Activated B cell treated with CpG ODN at 0.5 μM for 24 hours (primary cell): ENCODE results near the gene G3BP2. TPM values are rescaled to one million over a fixed set of nuclear protein-coding genes. Genes with fewer than 3 reads are reported as not detected.

Experiments used
- ATAC-seq: fragments of 200-7000 bp; cut with Tn5 transposase; one replicate; pipeline ENCODE4 v1.10.0; 2021; ENCODE audit warnings: low read depth, mild to moderate bottlenecking, moderate library complexity
- CTCF ChIA-PET: fragments of 350-600 bp; sonication (Branson Sonifier 250); formaldehyde crosslinking; loops from one replicate; lab custom pipeline; 2021; ENCODE audit warnings: antibody characterized with exemption; lab: Charles Lee
- POLR2A ChIA-PET: fragments of 350-600 bp; sonication (Branson Sonifier 250); formaldehyde crosslinking; loops from one replicate; lab custom pipeline; 2021; ENCODE audit warnings: antibody characterized with exemption; lab: Charles Lee
- DNase-seq: peaks from one replicate; pipeline ENCODE4 v3.0.0; 2022
- H3K27ac Mint-ChIP-seq: one replicate; pipeline ENCODE4 v1.8.0; 2020; ENCODE audit warnings: mixed read lengths
- H3K27me3 Mint-ChIP-seq: one replicate; pipeline ENCODE4 v1.8.0; 2021; ENCODE audit warnings: mixed read lengths
- H3K36me3 Mint-ChIP-seq: one replicate; pipeline ENCODE4 v1.8.0; 2021; ENCODE audit warnings: low read depth, mixed read lengths
- H3K4me1 Mint-ChIP-seq: one replicate; pipeline ENCODE4 v1.8.0; 2021; ENCODE audit warnings: mixed read lengths
- H3K4me3 Mint-ChIP-seq: one replicate; pipeline ENCODE4 v1.8.0; 2020; ENCODE audit warnings: mild to moderate bottlenecking, mixed read lengths
- H3K9me3 Mint-ChIP-seq: one replicate; pipeline ENCODE4 v1.8.0; 2020; ENCODE audit warnings: mixed read lengths
- CTCF ChIP-seq: fragments of 200-600 bp; IDR thresholded peaks from one replicate; pipeline ENCODE4 v1.8.0; 2022; ENCODE audit warnings: antibody characterized with exemption, mild to moderate bottlenecking
- intact Hi-C: fragments of 100-400 bp; cut with micrococcal nuclease; formaldehyde crosslinking; loops from one replicate; pipeline ENCODE4 v1.15.1; 2024
- total RNA-seq: library from RNA; stranded (reverse); gene quantifications from 2 replicates; pipeline ENCODE4 v1.2.3, GENCODE V29; 2022

The G3BP2 gene
- total RNA-seq, 1 donor from 2014 or later, result 103 TPM

DNA sequence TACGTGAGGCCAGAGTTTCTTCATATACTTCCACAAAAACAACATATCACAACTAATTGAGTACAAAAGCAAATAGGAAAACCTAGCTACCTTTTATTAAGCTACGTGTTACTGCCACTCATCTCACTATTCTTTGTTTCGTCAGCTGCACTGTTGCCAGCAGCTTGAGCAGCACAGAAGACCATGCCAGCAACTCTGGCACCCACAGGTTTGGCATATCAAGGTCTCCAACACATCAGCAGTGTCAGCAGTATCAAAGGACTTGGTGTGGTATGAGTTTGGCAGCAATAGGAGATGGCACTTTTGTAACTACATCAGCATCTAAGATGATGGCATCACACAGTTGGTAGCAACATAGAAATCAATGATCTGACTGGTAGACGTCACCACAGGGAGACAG, 73.6 kb downstream of the G3BP2 start:
- H3K27ac Mint-ChIP-seq, result no peak overlapping the region
- intact Hi-C loops, result no loop called here
- ChIA-PET POLR2A (interaction anchor here (0.7 kb wide), 1 partner anchor 120 kb away, joined by 3 read pairs; no protein-coding TSS in a partner anchor), CTCF (no interaction called here)
- H3K9me3 Mint-ChIP-seq, result no peaks in the 10 kb centered on the region
- no peak for ATAC-seq
- H3K4me1 Mint-ChIP-seq, result no peaks in the 10 kb centered on the region
- DNase-seq, result no peak
- H3K36me3 Mint-ChIP-seq, result no peaks in the 10 kb centered on the region
- no peak for TF ChIP-seq CTCF
- H3K4me3 Mint-ChIP-seq, result no peak overlapping the region
- H3K27me3 Mint-ChIP-seq, result peaks cover 7% of the 10 kb centered on the region

GRCh38 chr4:75598390-75598789, 74.8 kb downstream of the G3BP2 start:
- TF ChIP-seq CTCF, result no peak
- Mint-ChIP-seq H3K36me3 (no peaks in the 10 kb centered on the region), H3K27ac (no peak overlapping the region), H3K27me3 (peaks cover 4% of the 10 kb centered on the region), H3K4me1 (no peaks in the 10 kb centered on the region), H3K9me3 (no peaks in the 10 kb centered on the region), H3K4me3 (no peak overlapping the region)
- DNase-seq (no peak), ATAC-seq (no peak)
- CTCF ChIA-PET, result no interaction called here
- POLR2A ChIA-PET, result no interaction called here
- intact Hi-C loops, result no loop called here

- ATAC-seq, result no peak
- CTCF ChIA-PET, result no interaction called here
Observed at GRCh38 chr4:75596061-75596460, 77.2 kb downstream of the G3BP2 start.

GRCh38 chr4:75593393-75593792, 79.8 kb downstream of the G3BP2 start:
- no peaks in the 10 kb centered on the region for H3K36me3 Mint-ChIP-seq
- no peak for ATAC-seq
- intact Hi-C loops, result no loop called here

More at GRCh38 chr4:75596061-75596460, 77.2 kb downstream of the G3BP2 start:
- POLR2A ChIA-PET, result no interaction called here
- no peaks in the 10 kb centered on the region for H3K4me1 Mint-ChIP-seq
- no peaks in the 10 kb centered on the region for H3K36me3 Mint-ChIP-seq
- H3K27me3 Mint-ChIP-seq, result peaks cover 4% of the 10 kb centered on the region
- H3K9me3 Mint-ChIP-seq, result no peaks in the 10 kb centered on the region
- no peak for TF ChIP-seq CTCF
- no peak for DNase-seq
- no peak overlapping the region for H3K27ac Mint-ChIP-seq
- intact Hi-C loops, result no loop called here
- H3K4me3 Mint-ChIP-seq, result no peak overlapping the region

More at GRCh38 chr4:75593393-75593792, 79.8 kb downstream of the G3BP2 start:
- ChIA-PET CTCF (interaction anchor here (0.6 kb wide), 1 partner anchor 16 kb away, joined by 3 read pairs; no protein-coding TSS in a partner anchor), POLR2A (no interaction called here)
- Mint-ChIP-seq H3K4me3 (no peak overlapping the region), H3K4me1 (no peaks in the 10 kb centered on the region), H3K27me3 (peaks cover 2% of the 10 kb centered on the region), H3K27ac (no peak overlapping the region), H3K9me3 (no peaks in the 10 kb centered on the region)
- no peak for DNase-seq
- TF ChIP-seq CTCF, result no peak

Other genes starting within 250 kb of the G3BP2 start
- 28.5 and 29.6 TPM in 2 replicates for gene RCHY1, start 159.0 kb downstream of the G3BP2 start, total RNA-seq
- gene THAP6, start 158.9 kb downstream of the G3BP2 start, total RNA-seq, result 17.4 and 24.6 TPM in 2 replicates
- gene ODAPH, start 117.3 kb downstream of the G3BP2 start, total RNA-seq, result not detected in 2 replicates
- gene CDKL2, start 42.9 kb downstream of the G3BP2 start, total RNA-seq, result not detected in 2 replicates
- 41.3 and 41.7 TPM in 2 replicates for gene USO1, start 51.2 kb upstream of the G3BP2 start, total RNA-seq
- gene PPEF2, start 229.0 kb upstream of the G3BP2 start, total RNA-seq, result 0.17 and 0.35 TPM in 2 replicates